ENCODE results near the gene SOCS7. TPM values are rescaled to one million over a fixed set of nuclear protein-coding genes. Genes with fewer than 3 reads are reported as not detected.
A peak's percentile ranks its signal among the peaks of the same experiment; 100 is the strongest.

The SOCS7 gene
- total RNA-seq, 2 experiments from 2014 or later, result 13.7 to 16.9 TPM

DNA sequence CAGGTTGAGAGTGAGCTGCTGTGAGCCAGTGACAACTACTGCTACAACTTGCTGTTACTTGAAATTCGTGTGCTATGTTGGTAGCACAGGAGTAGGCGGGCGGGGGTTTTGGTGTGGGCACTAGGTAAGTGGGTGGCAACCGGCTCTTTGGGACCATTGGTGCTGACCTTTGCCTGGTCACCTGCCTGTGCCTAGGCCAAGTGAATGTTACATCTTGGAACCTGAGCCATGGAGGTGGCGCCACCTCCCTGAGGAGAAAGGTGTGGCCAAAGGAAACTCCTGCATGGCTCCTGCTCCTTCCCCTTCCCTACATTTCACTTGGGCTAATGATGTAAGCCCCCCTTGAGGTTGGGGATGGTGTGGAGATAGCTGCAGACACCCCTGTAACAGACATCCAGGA is 51.3 kb downstream of the SOCS7 start:
- TF ChIP-seq, protein P1, sequence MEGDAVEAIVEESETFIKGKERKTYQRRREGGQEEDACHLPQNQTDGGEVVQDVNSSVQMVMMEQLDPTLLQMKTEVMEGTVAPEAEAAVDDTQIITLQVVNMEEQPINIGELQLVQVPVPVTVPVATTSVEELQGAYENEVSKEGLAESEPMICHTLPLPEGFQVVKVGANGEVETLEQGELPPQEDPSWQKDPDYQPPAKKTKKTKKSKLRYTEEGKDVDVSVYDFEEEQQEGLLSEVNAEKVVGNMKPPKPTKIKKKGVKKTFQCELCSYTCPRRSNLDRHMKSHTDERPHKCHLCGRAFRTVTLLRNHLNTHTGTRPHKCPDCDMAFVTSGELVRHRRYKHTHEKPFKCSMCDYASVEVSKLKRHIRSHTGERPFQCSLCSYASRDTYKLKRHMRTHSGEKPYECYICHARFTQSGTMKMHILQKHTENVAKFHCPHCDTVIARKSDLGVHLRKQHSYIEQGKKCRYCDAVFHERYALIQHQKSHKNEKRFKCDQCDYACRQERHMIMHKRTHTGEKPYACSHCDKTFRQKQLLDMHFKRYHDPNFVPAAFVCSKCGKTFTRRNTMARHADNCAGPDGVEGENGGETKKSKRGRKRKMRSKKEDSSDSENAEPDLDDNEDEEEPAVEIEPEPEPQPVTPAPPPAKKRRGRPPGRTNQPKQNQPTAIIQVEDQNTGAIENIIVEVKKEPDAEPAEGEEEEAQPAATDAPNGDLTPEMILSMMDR (IDR thresholded peaks at IDR 0.05), result no peak
- no peaks in the 10 kb centered on the region for H3K27me3 Mint-ChIP-seq
- no peak overlapping the region for H3K4me3 ChIP-seq (ENCODE audit: low read length)
- no peaks in the 10 kb centered on the region for H3K4me1 ChIP-seq (ENCODE audit: insufficient read depth, low read length)
- H3K4me1 Mint-ChIP-seq (ENCODE audit: low read depth), result no peaks in the 10 kb centered on the region
- H3K27me3 ChIP-seq (ENCODE audit: control insufficient read depth in 1 of 2, insufficient read depth in 2 of 2, low read length in 2 of 2), result no peaks in the 10 kb centered on the region
- no peaks in the 10 kb centered on the region for H3K9me3 Mint-ChIP-seq
- ChIA-PET CTCF (interaction anchor here (1.5 kb wide), 1 partner anchor 54 kb away, joined by 4 read pairs; no protein-coding TSS in a partner anchor), POLR2A (no interaction called here)
- H3K36me3 Mint-ChIP-seq (ENCODE audit: low read depth), result peaks cover 40% of the 10 kb centered on the region
- intact Hi-C loops (cut with DNase I, micrococcal nuclease), result no loop called here
- no peaks in the 10 kb centered on the region for H3K9me3 ChIP-seq (ENCODE audit: control insufficient read depth in 1 of 2, insufficient read depth in 1 of 2, low read length in 2 of 2)
- H3K27ac ChIP-seq (ENCODE audit: low read depth in 1 of 2, low read length in 2 of 2), result no peak overlapping the region
- DNase-seq (no peak), ATAC-seq (ENCODE audit: poor library complexity) (no peak)
- H3K27ac Mint-ChIP-seq, result no peak overlapping the region
- H3K4me3 Mint-ChIP-seq, result no peak overlapping the region
- peaks cover 27% of the 10 kb centered on the region for H3K36me3 ChIP-seq (ENCODE audit: insufficient read depth, low read length)

DNA sequence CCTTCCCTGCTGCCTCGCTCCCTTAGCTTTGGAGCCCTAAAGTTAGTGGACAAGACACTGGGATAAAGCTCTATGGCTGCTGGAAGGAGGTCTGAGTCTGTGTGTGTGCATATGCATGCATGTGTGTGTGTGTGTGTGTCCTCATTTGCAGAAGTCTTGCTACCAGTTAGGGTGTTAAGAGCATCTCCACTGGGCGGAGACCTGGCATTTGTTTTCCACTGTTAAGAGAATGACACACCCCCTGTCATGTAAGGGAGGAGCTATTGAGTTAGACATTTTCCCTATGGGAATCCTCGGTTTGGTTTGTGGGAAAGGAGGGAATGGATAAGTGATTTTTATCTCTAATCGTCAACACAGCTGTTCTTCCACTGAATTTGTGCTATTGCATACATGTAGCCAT is 51.8 kb downstream of the SOCS7 start:
- Mint-ChIP-seq H3K4me3 (no peak overlapping the region), H3K36me3 (ENCODE audit: low read depth) (peaks cover 37% of the 10 kb centered on the region), H3K27me3 (no peaks in the 10 kb centered on the region), H3K9me3 (no peaks in the 10 kb centered on the region), H3K27ac (no peak overlapping the region), H3K4me1 (ENCODE audit: low read depth) (no peaks in the 10 kb centered on the region)
- H3K27ac ChIP-seq (ENCODE audit: low read depth in 1 of 2, low read length in 2 of 2), result no peak overlapping the region
- intact Hi-C loops (cut with DNase I, micrococcal nuclease), result no loop called here
- ChIA-PET CTCF (interaction anchor here (1.5 kb wide), 1 partner anchor 54 kb away, joined by 4 read pairs; no protein-coding TSS in a partner anchor), POLR2A (no interaction called here)
- no peaks in the 10 kb centered on the region for H3K4me1 ChIP-seq (ENCODE audit: insufficient read depth, low read length)
- no peaks in the 10 kb centered on the region for H3K9me3 ChIP-seq (ENCODE audit: control insufficient read depth in 1 of 2, insufficient read depth in 1 of 2, low read length in 2 of 2)
- no peak for ATAC-seq (ENCODE audit: poor library complexity)
- H3K36me3 ChIP-seq (ENCODE audit: insufficient read depth, low read length), result peaks cover 25% of the 10 kb centered on the region
- no peak overlapping the region for H3K4me3 ChIP-seq (ENCODE audit: low read length)
- H3K27me3 ChIP-seq (ENCODE audit: control insufficient read depth in 1 of 2, insufficient read depth in 2 of 2, low read length in 2 of 2), result no peaks in the 10 kb centered on the region
- TF ChIP-seq, protein P1 (IDR thresholded peaks at IDR 0.05), result no peak
- peak in 1 of 14 experiments; percentile 1 for DNase-seq

DNA sequence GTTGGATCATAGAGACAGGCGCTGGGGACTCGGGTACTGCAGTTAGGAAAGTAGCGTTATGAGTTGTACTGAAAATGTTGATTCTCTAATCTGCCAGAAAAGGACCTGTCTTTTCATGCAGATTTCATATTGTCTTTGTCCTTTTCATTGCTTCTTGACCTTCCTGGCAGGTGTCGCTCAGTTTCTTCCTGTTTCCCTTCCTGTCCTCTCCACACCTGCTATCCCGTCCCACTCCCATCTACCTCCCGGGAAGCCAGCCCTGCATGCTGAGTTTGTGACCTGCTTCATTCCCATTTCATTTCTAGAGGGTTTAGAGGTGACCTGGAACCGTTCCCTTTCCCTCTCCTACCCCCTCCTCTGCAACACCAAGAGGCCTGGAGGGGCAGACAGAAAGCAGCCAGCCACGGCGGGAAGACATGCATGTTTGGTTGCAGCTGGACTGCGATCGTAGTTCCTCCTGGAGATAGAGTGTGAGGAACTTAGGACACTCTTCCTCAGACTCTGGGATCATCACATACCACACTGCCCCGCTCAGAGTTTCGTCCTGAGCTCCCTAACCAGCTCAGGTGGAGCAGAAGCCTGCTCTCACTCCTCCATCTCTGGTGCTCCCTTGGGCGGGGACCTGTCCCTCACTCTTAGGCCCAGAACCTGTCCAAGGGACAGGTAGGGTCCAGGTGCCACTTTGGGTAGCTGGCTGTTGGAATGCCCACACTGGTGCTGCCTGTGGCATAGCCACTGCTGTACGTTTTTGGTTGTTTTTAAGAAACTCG is 52.7 kb downstream of the SOCS7 start:
- intact Hi-C loops (cut with DNase I, micrococcal nuclease), result no loop called here
- Mint-ChIP-seq H3K4me1 (ENCODE audit: low read depth) (no peaks in the 10 kb centered on the region), H3K9me3 (no peaks in the 10 kb centered on the region), H3K4me3 (no peak overlapping the region), H3K27ac (no peak overlapping the region), H3K27me3 (no peaks in the 10 kb centered on the region), H3K36me3 (ENCODE audit: low read depth) (peaks cover 29% of the 10 kb centered on the region)
- no peak overlapping the region for H3K27ac ChIP-seq (ENCODE audit: low read depth in 1 of 2, low read length in 2 of 2)
- no peak overlapping the region for H3K4me3 ChIP-seq (ENCODE audit: low read length)
- DNase-seq (peak in 1 of 14 experiments; percentile 15), ATAC-seq (ENCODE audit: poor library complexity) (no peak)
- TF ChIP-seq, protein P1 (IDR thresholded peaks at IDR 0.05), result no peak
- H3K9me3 ChIP-seq (ENCODE audit: control insufficient read depth in 1 of 2, insufficient read depth in 1 of 2, low read length in 2 of 2), result no peaks in the 10 kb centered on the region
- H3K27me3 ChIP-seq (ENCODE audit: control insufficient read depth in 1 of 2, insufficient read depth in 2 of 2, low read length in 2 of 2), result no peaks in the 10 kb centered on the region
- ChIA-PET POLR2A (no interaction called here), CTCF (interaction anchor here (1.5 kb wide), 1 partner anchor 55 kb away, joined by 4 read pairs; no protein-coding TSS in a partner anchor)
- no peaks in the 10 kb centered on the region for H3K4me1 ChIP-seq (ENCODE audit: insufficient read depth, low read length)
- H3K36me3 ChIP-seq (ENCODE audit: insufficient read depth, low read length), result peaks cover 22% of the 10 kb centered on the region

Data from CD4-positive, alpha-beta T cell (primary cell).